OCI-LY1 (cell line): ENCODE data around the gene SPAG17.

Experiments used
- H2AFZ ChIP-seq: fragments of 200-600 bp; sonication (generic), shearing (Covaris generic); 2 replicates; pipeline ENCODE4 v1.6.0; 2014; ENCODE audit warnings: antibody characterized with exemption, mild to moderate bottlenecking, low read length
- H3F3A ChIP-seq: fragments of 200-600 bp; sonication (generic), shearing (Covaris generic); 2 replicates; pipeline ENCODE4 v1.6.0; 2014; ENCODE audit warnings: mild to moderate bottlenecking, antibody characterized with exemption, low read length, moderate library complexity; ENCODE audit not compliant: insufficient read depth
- H3K27ac ChIP-seq: fragments of 200-600 bp; sonication (generic); 2 replicates; pipeline ENCODE4 v1.5.1; 2014; ENCODE audit warnings: low read length, mixed run types, mild to moderate bottlenecking, low read depth; ENCODE audit not compliant: poor library complexity, severe bottlenecking
- H3K27me3 ChIP-seq: fragments of 200-600 bp; sonication (generic); 2 replicates; pipeline ENCODE4 v1.6.0; 2014; ENCODE audit warnings: antibody characterized with exemption, mild to moderate bottlenecking, low read length, moderate library complexity; ENCODE audit not compliant: insufficient read depth
- H3K36me3 ChIP-seq: fragments of 200-600 bp; sonication (generic); 2 replicates; pipeline ENCODE4 v1.6.1; 2014; ENCODE audit warnings: mild to moderate bottlenecking, antibody characterized with exemption, low read length, moderate library complexity, mixed read lengths; ENCODE audit not compliant: insufficient read depth
- H3K4me1 ChIP-seq: fragments of 200-600 bp; sonication (generic); 2 replicates; pipeline ENCODE4 v1.5.1; 2014; ENCODE audit warnings: mild to moderate bottlenecking, low read length, moderate library complexity; ENCODE audit not compliant: insufficient read depth, severe bottlenecking
- H3K4me2 ChIP-seq: fragments of 200-600 bp; sonication (generic), shearing (Covaris generic); 2 replicates; pipeline ENCODE4 v1.6.1; 2014; ENCODE audit warnings: low read length
- H3K4me3 ChIP-seq: fragments of 200-600 bp; sonication (generic); 2 replicates; pipeline ENCODE4 v1.5.1; 2014; ENCODE audit warnings: low read length, low read depth, mild to moderate bottlenecking, mixed read lengths; ENCODE audit not compliant: poor library complexity, severe bottlenecking
- H3K79me2 ChIP-seq: fragments of 200-600 bp; shearing (Covaris generic); 2 replicates; pipeline ENCODE4 v1.6.1; 2016; ENCODE audit warnings: mixed run types, low read length, mixed read lengths; ENCODE audit not compliant: insufficient read depth
- H3K9ac ChIP-seq: fragments of 200-600 bp; sonication (generic), shearing (Covaris generic); 2 replicates; pipeline ENCODE4 v1.6.1; 2014; ENCODE audit warnings: mild to moderate bottlenecking, low read length, mixed read lengths
- H3K9me2 ChIP-seq: fragments of 200-600 bp; sonication (generic), shearing (Covaris generic); 2 replicates; pipeline ENCODE4 v1.6.1; 2014; ENCODE audit warnings: low read depth, mild to moderate bottlenecking, low read length, mixed read lengths
- H3K9me3 ChIP-seq: fragments of 200-600 bp; shearing (Covaris generic); 2 replicates; pipeline ENCODE4 v1.6.1; 2014; ENCODE audit warnings: low read length, mixed read lengths
- H4K20me1 ChIP-seq: fragments of 200-600 bp; sonication (generic), shearing (Covaris generic); 2 replicates; pipeline ENCODE4 v1.6.0; 2016; ENCODE audit warnings: mild to moderate bottlenecking, low read length; ENCODE audit not compliant: insufficient read depth
- EZH2 ChIP-seq: fragments of 200-600 bp; sonication (generic), shearing (Covaris generic); IDR thresholded peaks from 2 replicates; pipeline ENCODE4 v1.8.0; 2017; ENCODE audit warnings: borderline replicate concordance, mixed run types, mild to moderate bottlenecking, antibody characterized with exemption, low read length, moderate library complexity, mixed read lengths
- TF ChIP-seq, protein P1 (sequence below): fragments of 200-600 bp; sonication (generic), shearing (Covaris generic); IDR thresholded peaks from 2 replicates; pipeline ENCODE4 v1.5.1; 2017; ENCODE audit warnings: mild to moderate bottlenecking, antibody characterized with exemption, low read length, moderate library complexity, mixed read lengths

The SPAG17 gene

GRCh38 chr1:118202076-118202608 lies 17.1 kb upstream of the SPAG17 start:
- H3K36me3 ChIP-seq = no peaks in the 10 kb centered on the region
- no peaks in the 10 kb centered on the region for H3K9me2 ChIP-seq
- H3K4me2 ChIP-seq = no peak overlapping the region
- H3K79me2 ChIP-seq = no peaks in the 10 kb centered on the region
- no peak overlapping the region for H3K27ac ChIP-seq
- no peak overlapping the region for H3K9ac ChIP-seq
- H3K27me3 ChIP-seq = no peaks in the 10 kb centered on the region
- no peaks in the 10 kb centered on the region for H3K4me1 ChIP-seq
- TF ChIP-seq, protein P1, sequence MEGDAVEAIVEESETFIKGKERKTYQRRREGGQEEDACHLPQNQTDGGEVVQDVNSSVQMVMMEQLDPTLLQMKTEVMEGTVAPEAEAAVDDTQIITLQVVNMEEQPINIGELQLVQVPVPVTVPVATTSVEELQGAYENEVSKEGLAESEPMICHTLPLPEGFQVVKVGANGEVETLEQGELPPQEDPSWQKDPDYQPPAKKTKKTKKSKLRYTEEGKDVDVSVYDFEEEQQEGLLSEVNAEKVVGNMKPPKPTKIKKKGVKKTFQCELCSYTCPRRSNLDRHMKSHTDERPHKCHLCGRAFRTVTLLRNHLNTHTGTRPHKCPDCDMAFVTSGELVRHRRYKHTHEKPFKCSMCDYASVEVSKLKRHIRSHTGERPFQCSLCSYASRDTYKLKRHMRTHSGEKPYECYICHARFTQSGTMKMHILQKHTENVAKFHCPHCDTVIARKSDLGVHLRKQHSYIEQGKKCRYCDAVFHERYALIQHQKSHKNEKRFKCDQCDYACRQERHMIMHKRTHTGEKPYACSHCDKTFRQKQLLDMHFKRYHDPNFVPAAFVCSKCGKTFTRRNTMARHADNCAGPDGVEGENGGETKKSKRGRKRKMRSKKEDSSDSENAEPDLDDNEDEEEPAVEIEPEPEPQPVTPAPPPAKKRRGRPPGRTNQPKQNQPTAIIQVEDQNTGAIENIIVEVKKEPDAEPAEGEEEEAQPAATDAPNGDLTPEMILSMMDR = no peak
- no peak for TF ChIP-seq EZH2
- H2AFZ ChIP-seq = no peak overlapping the region
- H3F3A ChIP-seq = no peaks in the 10 kb centered on the region
- H4K20me1 ChIP-seq = no peaks in the 10 kb centered on the region
- H3K4me3 ChIP-seq = no peak overlapping the region
- no peaks in the 10 kb centered on the region for H3K9me3 ChIP-seq

DNA sequence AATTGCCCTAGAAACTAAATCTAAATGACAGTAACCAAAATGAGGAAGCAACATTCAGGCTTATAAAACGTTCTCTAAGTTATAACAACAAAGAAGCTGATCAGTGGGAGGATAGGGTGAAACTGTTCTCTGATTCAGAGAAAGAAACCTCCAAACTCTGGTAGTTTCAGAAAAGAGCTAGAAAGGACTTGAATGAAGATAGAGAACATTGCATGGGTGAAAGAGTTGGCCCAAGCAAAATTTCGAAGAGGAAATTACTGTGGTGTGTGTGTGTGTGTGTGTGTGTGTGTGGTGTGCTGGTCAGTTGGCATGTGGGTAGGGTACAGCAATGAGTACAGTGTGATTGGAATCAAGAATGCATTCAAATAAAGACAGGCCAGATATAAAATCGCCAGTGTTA lies 16.5 kb upstream of the SPAG17 start:
- no peaks in the 10 kb centered on the region for H3K9me3 ChIP-seq
- H3F3A ChIP-seq = no peaks in the 10 kb centered on the region
- no peak overlapping the region for H3K4me2 ChIP-seq
- H3K9me2 ChIP-seq = no peaks in the 10 kb centered on the region
- no peaks in the 10 kb centered on the region for H3K36me3 ChIP-seq
- H3K4me1 ChIP-seq = no peaks in the 10 kb centered on the region
- no peak overlapping the region for H3K9ac ChIP-seq
- TF ChIP-seq, protein P1 = no peak
- TF ChIP-seq EZH2 = no peak
- no peak overlapping the region for H2AFZ ChIP-seq
- no peaks in the 10 kb centered on the region for H4K20me1 ChIP-seq
- no peaks in the 10 kb centered on the region for H3K79me2 ChIP-seq
- H3K27ac ChIP-seq = no peak overlapping the region
- H3K4me3 ChIP-seq = no peak overlapping the region
- no peaks in the 10 kb centered on the region for H3K27me3 ChIP-seq

DNA sequence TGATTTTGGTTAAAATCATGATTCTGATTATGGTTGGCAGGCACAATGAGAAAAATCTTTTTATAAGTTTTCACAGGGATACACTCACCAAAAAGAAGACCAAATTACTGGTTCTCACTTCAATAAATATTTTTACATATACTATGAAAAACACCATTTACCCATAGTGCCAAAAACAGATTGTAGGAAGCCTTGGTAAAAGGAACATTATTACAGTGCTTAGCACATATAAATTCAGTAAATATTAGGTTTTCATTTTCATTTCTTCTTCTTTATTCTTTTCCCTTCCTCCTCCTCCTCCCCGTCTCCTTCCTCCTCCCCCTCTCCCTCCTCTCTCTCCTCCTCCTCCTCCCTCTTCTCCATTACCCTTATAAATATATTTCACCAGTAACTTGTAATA lies 15.8 kb upstream of the SPAG17 start:
- Histone ChIP-seq H3K27ac (no peak overlapping the region), H2AFZ (no peak overlapping the region), H3K4me2 (no peak overlapping the region), H3K9ac (no peak overlapping the region), H3K9me2 (no peaks in the 10 kb centered on the region), H3K36me3 (no peaks in the 10 kb centered on the region), H3K27me3 (no peaks in the 10 kb centered on the region), H4K20me1 (no peaks in the 10 kb centered on the region), H3F3A (no peaks in the 10 kb centered on the region), H3K79me2 (no peaks in the 10 kb centered on the region), H3K9me3 (no peaks in the 10 kb centered on the region), H3K4me3 (no peak overlapping the region), H3K4me1 (no peaks in the 10 kb centered on the region)
- TF ChIP-seq EZH2 = no peak
- TF ChIP-seq, protein P1 = no peak
